C1 segment of cervical spinal cord (tissue), 14 donors: ENCODE measurements around the gene PRM2.
A peak's percentile ranks its signal among the peaks of the same experiment; 100 is the strongest.

ENCODE experiments used
- DNase-seq, 14 donors: peaks; one replicate each; lab custom pipeline; 2025; lab: John Stamatoyannopoulos, UW

Gene PRM2

DNA sequence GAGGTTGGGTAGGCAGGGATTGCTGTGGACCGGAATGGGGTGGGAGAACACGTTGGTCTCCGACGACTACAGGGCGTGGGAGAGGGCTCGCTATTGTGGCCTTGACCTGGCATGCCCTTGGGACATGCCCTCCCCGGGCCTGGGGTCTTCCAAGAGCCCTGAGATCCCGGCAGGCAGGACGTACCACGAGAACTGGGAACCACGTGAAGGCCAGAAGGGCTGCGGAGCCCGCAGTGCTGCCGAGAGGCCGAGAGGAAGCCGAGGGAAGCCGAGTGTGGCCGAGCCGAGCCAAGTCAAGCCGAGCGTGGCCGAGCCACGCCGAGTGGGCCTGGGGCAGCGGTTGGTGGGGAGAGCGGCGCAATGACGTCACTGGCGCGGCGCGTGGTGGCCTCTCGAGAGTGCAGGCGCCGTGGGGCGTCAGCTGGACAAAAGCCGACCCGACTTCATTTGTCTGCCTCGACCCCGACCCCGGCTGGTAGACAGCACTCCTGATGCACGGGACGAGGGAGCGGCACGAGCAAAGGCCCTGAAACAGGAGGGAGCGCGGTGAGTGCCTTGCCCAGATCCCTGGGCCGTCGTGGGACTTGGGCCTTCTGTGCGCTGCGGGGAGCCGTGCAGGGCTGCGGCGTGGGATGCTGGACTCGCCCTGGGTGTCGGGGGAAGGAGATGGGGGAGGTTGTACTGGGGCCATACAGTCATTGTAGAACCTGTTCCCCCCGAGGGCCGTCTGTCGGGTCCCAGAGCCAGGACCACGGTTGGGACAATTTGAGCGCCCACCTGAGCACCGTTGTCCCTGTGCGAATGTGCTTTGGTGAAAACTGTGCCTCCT is 26.8 kb downstream of the PRM2 start:
- DNase-seq, result no peak

DNA sequence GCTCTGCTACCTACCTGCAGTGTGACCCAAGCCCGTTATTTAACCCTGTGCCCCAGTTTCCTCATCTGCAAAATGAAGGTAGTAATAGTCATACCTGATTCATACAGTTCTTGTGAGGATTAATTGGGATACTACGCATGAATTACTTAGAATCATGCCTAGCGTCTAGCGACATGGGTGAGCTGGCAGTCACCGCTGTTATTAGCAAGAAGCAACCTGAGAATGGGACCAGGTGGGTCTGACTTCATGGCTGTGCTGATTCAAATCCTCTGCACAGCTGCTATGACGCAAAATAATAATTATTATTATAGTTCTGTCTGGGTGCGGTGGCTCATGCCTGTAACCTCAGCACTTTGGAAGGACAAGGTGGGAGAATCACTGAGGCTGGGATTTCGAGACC is 28.1 kb downstream of the PRM2 start:
- DNase-seq, result no peak

DNA sequence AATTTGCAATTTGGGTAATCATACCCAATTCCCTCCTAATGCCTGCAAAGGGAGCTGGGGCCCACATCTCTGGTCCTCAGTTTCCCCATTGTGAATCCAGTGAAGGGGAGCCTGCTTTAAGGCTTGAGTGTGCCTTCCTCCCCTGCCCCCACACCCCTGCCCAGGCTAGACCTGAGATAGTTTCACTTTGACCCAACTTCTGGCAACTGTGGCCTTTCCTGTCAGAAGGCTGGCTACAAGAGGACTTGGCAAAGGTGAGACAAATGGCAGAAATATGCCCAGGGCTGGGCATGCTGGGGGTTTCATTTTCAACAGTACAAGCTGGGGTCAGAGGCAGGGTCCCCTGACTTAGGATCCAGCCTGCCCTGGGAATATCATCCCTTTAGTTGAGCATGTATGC is 30.3 kb downstream of the PRM2 start:
- no peak for DNase-seq

DNA sequence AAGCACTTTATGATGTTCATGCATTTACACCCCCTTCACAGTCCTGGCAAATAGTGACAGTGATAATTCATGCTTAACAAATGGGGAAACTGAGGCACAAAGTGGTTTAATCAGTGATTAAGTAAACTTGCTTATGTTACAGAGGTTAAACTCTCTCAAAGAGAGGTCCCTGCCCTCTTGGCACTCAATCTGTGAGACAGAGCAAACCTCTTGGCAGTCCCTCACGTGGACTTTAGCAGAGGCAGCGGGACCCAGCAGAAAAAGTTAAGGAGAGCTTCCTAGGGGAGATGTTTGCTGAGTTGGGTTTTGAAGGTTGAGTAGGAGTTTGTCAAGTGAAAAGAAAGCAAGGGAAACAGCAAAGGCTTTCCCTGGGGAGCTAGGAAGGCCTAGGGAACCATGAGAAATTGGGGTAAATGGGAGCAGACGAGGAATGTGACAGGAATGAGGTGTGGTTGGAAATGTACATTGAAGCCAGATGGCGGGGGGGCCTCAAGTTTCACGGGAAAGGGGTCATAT is 31.0 kb downstream of the PRM2 start:
- no peak for DNase-seq

DNA sequence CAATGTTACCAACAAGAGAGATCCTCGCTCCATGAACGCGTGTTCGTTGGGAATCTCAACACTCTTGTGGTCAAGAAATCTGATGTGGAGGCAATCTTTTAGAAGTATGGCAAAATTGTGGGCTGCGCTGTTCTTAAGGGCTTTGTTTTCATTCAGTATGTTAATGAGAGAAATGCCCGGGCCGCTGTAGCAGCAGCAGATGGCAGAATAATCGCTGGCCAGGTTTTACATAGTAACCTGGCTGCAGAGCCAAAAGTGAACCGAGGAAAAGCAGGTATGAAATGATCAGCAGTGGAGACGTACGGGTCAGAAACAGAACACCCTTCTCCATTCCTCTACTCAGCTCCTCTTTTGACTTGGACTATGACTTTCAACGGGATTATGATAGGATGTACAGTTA is 33.6 kb downstream of the PRM2 start:
- peak in 1 of 14 donors; percentile 83 for DNase-seq

DNA sequence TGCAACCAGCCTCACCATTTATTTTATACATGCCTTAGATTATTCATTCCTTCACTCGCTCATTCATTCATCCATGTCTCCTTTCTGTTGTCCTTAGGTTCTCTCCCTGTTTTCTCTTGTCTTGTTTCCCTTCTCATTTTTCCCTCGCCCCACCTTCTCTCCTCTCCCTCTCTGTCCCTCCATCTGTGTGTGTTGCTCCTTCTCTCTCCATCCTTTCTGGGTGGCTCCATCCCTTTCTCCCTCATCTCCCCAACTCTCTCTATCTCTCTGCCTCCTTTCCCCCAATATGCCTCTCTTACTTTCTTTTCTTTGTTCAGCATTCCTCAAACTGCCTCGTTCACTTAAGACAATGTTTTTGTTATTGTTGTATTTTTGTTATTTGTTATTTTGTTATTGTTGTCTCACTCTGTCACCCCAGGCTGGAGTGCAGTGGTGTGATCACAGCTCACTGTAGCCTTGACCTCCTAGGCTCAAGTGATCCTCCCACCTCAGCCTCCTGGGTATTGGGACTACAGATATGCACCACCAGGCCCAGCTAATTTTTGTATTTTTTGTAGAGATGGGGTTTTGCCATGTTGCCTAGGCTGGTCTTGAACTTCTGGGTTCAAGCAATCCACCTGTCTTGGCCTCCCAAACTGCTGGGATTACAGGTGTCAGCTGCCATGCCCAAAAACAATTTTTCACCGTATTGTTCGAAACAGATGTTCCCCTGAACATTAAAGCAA is 34.6 kb downstream of the PRM2 start:
- no peak for DNase-seq

DNA sequence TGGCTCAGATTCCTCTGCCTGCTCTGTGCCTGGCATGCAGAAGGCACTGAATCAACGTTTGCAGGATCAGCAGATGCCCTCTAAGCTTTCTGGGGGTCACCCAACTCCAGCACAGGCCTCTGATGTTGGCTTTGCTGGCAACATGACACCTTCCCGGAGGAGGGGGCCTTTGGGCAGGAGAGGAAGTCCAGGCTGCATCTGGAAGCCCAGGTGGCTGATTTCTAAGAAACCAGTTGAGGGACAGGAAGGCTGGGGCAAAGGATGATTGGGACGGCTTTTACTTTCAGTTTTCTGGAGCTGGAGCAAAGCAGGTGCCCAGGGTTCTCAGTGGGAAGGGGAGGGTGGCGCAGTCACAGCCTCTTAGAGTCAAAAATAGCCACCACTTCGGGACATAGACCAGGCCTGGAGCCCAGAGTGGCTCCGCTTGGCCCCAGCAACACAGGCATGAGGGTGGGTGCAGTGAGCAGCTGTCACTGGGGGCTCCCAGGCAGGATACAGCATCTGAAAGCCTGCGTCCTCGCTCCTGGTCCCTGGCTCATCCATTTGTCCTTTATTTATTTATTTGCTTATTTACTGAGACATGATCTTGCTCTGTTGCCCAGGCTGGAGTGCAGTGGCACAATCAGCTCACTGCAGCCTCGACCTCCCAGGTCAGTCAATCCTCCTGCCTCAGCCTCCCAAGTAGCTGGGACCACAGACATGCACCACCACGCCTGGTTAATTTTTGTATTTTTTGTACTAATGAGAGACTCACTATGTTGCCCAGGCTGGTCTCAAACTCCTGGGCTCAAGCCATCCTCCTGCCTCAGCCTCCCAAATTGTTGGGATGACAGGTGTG is 35.4 kb downstream of the PRM2 start:
- DNase-seq, result peak in 1 of 14 donors; percentile 19

DNA sequence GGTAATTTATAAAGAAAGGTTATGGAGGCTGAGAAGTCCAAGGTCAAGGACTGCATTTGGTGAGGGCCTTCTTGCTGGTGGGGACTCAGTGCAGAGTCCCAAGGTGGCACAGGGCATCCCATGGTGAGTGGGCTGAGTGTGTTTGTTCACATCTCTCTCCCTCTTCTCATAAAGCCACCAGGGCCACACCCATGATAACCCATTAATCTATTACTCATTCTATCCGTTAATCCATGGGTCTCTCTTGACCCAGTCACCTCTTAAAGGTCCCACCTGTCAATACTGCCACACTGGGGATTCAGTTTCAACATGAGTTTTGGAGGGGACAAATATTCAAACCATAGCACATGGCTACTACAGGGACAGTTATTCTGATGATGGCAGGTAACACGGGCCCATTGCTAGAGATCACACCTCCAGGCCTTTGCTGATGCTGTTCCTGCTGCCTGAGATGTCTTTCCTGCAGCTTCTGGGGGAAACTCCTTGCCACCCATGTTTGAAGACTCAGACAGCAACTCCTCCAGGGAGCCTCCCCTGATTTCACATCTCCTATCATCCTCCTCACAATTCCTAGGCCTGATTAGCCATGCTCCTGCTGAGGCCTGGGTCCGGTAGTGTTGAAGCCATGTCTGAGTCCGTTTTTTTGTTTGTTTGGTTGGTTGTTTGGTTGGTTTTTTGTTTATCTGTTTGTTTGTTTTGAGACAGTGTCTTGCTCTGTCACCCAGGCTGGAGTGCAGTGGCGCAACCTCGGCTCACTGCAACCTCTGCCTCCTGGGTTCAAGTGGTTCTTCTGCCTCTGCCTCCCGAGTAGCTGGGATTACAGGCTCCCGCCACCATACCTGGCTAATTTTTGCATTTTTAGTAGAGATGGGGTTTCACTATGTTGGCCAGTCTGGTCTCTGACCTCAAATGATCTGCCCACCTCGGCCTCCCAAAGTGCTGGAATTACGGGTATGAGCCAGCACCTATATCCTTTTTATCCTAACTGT is 36.3 kb downstream of the PRM2 start:
- DNase-seq, result no peak

DNA sequence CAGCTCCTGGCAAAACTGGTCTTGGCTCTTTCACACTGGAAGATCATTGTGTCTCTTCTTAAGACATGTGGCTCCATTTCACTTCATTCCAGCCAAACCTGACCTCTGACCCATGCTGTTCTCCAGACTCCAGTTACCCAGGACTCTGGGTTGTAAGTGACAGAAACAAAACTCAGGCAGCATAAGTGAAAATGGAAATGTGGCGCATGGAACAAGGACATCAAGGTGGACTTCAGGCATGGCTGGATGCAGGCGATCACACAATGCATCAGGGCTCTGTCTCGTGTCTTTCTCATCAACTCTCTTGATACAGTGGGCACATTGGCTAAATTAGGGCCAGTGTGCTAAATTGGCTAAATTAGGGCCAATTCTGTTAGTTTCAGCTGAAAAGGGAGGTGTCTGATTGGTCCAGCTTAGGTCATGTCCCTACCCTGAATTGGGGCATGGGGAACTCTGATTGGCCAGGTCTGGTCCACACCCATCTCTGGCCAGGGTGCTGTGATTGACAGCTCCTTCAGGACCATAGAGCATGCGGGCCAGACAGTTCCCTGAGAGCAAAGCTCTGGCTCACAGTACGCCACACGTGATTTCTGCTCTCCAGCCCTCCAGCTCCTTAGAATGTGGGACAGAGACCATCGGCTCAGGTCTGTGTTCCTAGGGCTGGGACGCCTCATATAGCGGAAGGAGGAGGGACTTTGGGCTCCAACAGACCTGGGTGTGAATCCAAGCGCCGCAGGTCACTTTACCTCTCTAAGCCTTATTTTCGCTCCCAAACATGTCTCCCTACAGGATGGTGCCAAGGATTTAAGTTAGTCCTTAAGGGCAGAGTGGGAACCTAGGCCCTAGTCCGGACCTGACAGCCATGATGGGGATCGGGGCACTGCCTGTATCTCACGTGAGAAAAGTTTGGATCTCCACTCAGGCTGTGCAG is 37.7 kb downstream of the PRM2 start:
- DNase-seq, result no peak

DNA sequence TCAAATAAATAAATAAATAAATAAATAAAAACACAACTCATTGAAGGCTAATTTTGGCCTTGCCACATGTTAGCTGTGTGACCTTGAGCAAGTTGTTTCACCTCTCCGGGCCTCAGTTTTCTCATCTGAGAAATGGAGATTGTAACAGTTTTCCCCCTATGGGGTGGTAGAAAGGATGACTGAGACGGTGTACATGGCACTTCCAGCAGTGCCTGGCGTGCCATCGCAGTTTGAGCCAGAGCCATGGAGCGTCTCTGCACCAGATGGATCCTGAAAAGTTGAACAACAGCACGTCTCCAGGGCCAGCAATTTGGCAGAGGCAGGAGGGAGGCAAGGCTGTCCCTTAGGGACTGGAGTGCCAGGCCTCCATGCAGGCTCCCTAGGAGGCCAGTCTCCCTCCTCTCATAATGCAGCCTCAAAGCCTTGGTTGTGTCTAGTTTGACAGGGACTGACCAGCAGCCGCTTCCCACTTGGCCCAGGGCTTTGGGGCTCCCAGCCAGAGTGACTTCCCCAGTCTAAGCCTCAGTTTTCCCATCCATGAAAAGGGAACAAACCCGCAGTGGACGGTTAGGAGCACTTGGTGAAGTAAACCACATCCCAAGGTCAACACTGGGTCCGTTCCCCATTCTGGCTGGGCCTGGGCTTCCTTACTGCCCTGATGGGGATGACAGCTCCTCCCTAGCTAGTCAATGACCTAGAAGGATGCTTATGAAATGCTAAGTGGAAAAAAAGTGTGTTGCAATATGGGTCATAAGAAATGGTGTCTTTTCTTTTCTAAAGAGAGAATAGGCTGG is 39.6 kb downstream of the PRM2 start:
- no peak for DNase-seq

DNA sequence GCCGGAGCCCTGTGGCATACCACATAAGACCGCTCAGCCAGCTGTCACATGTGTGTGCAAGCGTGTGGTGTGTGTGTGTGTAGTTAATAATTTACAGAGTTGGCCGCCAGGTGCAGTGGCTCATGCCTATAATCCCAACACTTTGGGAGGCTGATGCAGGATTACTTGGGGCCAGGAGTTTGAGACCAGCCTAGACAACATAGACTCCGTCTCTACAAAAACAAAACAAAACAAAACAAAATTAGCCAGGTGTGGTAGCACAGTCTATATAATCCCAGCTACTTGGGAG is 40.6 kb downstream of the PRM2 start:
- DNase-seq, result no peak

DNA sequence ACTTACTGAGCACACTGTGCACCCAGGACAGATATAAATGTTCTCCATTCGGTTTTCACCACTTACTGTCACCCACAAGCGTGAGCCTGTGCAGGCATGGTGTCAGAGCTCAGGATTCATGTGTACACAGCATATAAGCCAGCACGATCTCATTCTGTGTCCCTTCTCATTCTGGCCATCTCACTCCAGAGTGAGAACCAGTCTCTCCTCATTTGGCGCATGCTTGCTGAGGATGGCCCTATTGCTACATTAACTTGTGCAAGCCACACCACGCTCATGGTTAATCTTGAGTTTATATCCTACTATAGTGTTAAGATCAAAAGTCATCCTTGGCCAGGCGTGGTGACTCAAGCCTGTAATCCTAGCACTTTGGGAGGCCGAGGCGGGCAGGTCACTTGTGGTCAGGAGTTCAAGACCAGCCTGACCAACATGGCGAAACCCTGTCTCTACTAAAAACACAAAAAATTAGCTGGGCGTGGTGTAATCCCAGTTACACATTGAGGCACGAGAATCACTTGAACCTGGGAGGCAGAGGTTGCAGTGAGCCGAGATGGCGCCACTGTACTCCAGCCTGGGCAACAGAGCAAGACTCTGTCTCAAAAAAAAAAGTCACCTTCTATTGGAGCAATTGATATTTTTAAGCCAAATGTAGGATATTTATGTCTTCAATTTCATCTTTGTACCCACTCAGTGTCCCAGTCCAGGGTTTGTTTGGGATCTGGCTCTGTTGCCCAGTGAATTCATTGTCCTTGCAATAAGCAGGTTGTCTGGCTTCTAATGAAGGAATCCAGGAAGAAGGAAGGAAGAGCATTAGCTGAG is 41.2 kb downstream of the PRM2 start:
- DNase-seq, result no peak

DNA sequence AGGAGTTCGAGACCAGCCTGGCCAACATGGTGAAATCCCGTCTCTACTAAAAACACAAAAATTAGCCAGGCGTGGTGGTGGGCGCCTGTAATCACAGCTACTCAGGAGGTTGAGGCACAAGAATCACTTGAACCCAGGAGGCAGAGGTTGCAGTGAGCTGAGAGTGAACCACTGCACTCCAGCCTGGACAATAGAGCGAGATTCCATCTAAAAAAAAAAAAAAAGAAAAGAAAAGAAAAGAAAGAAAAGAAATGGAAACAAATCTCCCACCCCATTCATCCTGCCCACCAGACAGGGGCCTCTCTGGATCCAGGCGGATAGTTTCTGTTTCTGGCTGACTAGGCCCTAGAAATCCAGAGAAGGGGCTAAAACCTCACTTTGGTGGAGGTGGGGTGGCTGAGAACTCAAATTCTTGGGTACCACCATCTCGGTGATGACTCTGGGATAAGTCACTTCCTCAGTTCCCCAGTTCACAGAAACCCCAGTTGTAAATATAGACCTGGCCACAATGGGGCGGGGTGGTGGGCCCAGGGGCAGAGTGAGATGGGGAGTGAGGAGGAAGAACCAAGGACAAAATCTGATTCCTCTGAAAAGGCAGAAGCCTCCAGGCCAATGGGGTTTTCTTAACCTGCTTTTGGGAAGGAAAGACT is 42.4 kb downstream of the PRM2 start:
- no peak for DNase-seq

DNA sequence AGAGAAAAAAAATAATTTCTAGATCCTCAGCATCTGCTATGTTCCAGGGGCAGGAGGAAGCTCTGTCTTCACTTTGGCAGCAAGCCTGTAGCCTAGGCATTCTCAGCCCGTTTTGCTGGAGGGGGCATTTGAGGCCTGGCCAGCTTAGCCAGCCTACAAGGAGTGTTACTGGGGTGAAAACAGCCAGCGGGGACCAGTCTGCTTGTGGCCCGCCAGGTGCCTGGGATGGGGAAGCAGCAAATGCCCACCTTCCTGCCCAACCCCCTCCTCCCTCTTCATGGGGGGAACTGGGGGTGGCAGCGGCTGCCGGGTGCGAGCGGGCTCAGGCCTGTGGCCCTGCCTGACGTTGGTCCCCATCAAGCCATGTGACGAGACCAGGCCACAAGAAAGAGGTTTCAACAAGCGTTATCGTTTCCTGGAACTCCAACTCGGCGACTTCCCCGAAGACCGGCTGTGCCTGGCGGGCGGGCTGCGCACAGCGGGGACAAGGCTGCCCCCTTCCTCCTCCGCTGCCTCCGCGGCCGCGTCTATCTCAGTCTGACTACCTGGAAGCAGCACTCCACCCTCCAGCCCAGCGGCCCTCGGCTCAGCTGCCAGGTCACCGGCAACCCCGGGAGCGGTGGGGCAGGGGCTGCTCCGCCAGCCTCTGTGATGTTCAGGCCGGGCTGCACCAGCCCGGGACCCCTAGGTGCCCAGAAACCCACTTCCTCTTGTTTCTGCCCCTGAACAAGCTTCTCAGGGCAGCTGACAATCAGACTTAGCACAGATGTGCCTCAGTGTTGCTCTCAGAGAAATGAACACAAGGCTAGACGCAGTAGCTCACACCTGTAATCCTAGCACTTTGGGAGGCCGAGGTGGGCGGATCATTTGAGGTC is 43.2 kb downstream of the PRM2 start:
- DNase-seq, result peak in 4 of 14 donors; percentile 3 to 77 (median 24)

DNA sequence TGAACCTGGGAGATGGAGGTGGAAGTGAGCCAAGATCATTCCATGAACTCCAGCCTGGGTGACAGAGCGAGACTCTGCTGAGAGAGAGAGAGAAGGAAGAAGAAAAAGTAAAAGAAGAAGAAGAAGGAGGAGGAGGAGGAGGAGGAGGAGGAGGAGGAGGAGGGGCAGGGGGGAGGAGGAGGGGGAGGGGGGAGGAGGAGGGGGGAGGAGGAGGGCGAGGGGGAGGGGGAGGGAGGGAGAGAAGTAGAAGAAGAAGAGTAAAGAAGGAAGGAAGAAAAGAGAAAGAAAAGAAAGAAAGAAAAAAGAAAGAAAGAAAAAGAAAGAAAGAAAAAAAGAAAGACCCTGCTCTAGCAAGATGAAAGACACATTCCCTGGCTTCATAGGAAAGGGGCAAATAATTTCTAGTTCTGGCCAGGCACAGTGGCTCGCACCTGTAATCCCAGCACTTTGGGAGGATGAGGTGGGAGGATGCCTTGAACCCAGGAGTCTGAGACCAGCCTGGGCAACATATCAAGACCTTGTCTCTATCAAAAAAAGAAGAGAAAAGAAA is 43.9 kb downstream of the PRM2 start:
- no peak for DNase-seq

DNA sequence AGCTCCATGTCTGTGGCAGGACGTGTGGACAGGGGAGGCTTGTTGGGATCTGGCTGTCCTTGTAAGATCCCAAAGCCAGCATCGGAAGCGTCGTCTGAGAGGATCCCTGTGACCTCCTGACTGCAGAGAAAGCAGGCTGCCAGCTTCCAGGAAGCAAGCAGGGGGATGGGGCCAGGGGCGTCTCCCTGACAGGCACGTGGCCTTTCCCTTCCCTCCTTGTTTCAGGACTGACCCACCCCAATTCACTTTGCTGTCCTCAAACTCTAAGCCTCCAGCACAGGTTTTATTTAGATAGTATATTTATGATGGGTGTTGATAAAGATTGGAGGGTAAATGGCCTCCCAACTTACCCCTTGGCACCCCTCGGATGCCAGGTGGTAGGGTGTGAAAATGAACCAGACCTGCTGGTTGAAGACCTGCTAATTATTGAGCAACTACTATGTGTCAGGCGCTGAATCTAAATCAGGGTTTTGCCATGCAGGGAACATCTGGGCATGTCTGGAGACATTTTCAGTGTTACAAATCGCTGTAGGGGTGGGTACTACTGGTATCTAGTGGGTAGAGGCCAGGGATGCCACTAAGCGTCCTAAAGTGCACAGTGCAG is 44.8 kb downstream of the PRM2 start:
- DNase-seq, result no peak
